PC-9 (cell line): ENCODE measurements around the gene ZFP82. TPM values are rescaled to one million over a fixed set of nuclear protein-coding genes. Genes with fewer than 3 reads are reported as not detected.

Experiments
- BruUV-seq: library from RNA; stranded (reverse); fragments of 400-500 nt; replicated peaks from 2 replicates; lab custom pipeline; 2021; lab: Mats Ljungman, UMichigan
- CTCF ChIA-PET: fragments of 300-600 bp; sonication (Branson Sonifier 250); formaldehyde crosslinking; loops from one replicate; lab custom pipeline; 2022; ENCODE audit warnings: antibody characterized with exemption; lab: Charles Lee
- POLR2A ChIA-PET: fragments of 300-600 bp; sonication (Branson Sonifier 250); formaldehyde crosslinking; loops from one replicate; lab custom pipeline; 2022; ENCODE audit warnings: antibody characterized with exemption; ENCODE audit not compliant: unreplicated experiment; lab: Charles Lee
- DNase-seq, 2 experiments: peaks; one replicate each; pipeline versions ENCODE4 v3.0.0 to v3.0.0-alpha.2; 2015 to 2022; ENCODE audit warnings: mixed read lengths in 1 of 2
- H2AFZ ChIP-seq: fragments of 200-600 bp; sonication (generic); 2 replicates; pipeline ENCODE4 v1.8.1; 2017; ENCODE audit warnings: antibody characterized with exemption
- H3F3A ChIP-seq: fragments of 200-600 bp; sonication (generic); 2 replicates; pipeline ENCODE4 v1.8.1; 2017; ENCODE audit warnings: antibody characterized with exemption, mild to moderate bottlenecking, low read depth; ENCODE audit not compliant: insufficient read depth
- H3K27ac ChIP-seq: fragments of 200-600 bp; sonication (generic); 2 replicates; pipeline ENCODE4 v1.6.1; 2016; ENCODE audit warnings: mixed run types
- H3K27me3 ChIP-seq: fragments of 200-600 bp; sonication (generic); 2 replicates; pipeline ENCODE4 v1.6.1; 2016; ENCODE audit warnings: low read depth, mixed run types; ENCODE audit not compliant: insufficient read depth
- H3K36me3 ChIP-seq: fragments of 200-600 bp; sonication (generic); 2 replicates; pipeline ENCODE4 v1.6.1; 2016; ENCODE audit warnings: low read depth, mixed run types
- H3K4me1 ChIP-seq: fragments of 200-600 bp; sonication (generic); replicated peaks from 2 replicates; pipeline ENCODE4 v1.6.1; 2016; ENCODE audit warnings: mixed run types; ENCODE audit not compliant: insufficient read depth
- H3K4me2 ChIP-seq: fragments of 200-600 bp; sonication (generic); 2 replicates; pipeline ENCODE4 v1.6.1; 2017; ENCODE audit warnings: mixed run types
- H3K4me3 ChIP-seq: fragments of 200-600 bp; sonication (generic); 2 replicates; pipeline ENCODE4 v1.6.1; 2016; ENCODE audit warnings: mixed run types
- H3K79me2 ChIP-seq: fragments of 200-600 bp; sonication (generic); 2 replicates; pipeline ENCODE4 v1.6.1; 2017; ENCODE audit warnings: low read depth, mixed run types
- H3K9me2 ChIP-seq: fragments of 200-600 bp; sonication (generic); 2 replicates; pipeline ENCODE4 v1.8.1; 2017; ENCODE audit warnings: mild to moderate bottlenecking; ENCODE audit not compliant: insufficient read depth
- H3K9me3 ChIP-seq: fragments of 200-600 bp; sonication (generic); 2 replicates; pipeline ENCODE4 v1.8.1; 2016; ENCODE audit warnings: low read depth; ENCODE audit not compliant: insufficient read depth
- H4K20me1 ChIP-seq: fragments of 200-600 bp; sonication (generic); 2 replicates; pipeline ENCODE4 v1.8.1; 2017; ENCODE audit not compliant: insufficient read depth
- EZH2 ChIP-seq: fragments of 200-600 bp; sonication (generic); IDR thresholded peaks from 2 replicates; pipeline ENCODE4 v1.8.0; 2017; ENCODE audit warnings: antibody characterized with exemption, low read depth
- intact Hi-C: fragments of 100-400 bp; cut with micrococcal nuclease; formaldehyde crosslinking; loops from one replicate; pipeline ENCODE4 v1.10.0; 2022; ENCODE audit not compliant: unreplicated experiment
- total RNA-seq: library from RNA; stranded (reverse); gene quantifications from 2 replicates; pipeline ENCODE4 v1.2.3, GENCODE V29; 2021
- TF ChIP-seq, protein P1 (sequence below): fragments of 200-600 bp; sonication (generic); conservative IDR thresholded peaks from 2 replicates; pipeline ENCODE4 v1.6.1; 2017; ENCODE audit warnings: mixed run types, antibody characterized with exemption, mild to moderate bottlenecking, moderate library complexity

Gene ZFP82
- total RNA-seq, 1 experiment from 2014 or later, result 1.9 TPM

GRCh38 chr19:36379510-36379819 is 39.0 kb downstream of the ZFP82 start:
- peaks cover 7% of the 10 kb centered on the region for H3K4me1 ChIP-seq
- H3K9me2 ChIP-seq, result no peaks in the 10 kb centered on the region; the same call in 1 of the 2 replicates
- H3K4me3 ChIP-seq, result peak overlapping the region; percentile 83
- peaks cover 10% of the 10 kb centered on the region; the same call in 1 of the 2 replicates for H3K9me3 ChIP-seq
- CTCF ChIA-PET, result no interaction called here
- peak overlapping the region; percentile 95 for H2AFZ ChIP-seq
- POLR2A ChIA-PET, result interaction anchor here (0.6 kb wide), 1 partner anchor 110 kb away, joined by 3 read pairs; the partner anchor contains the start of gene ZNF566
- no TSS peak for BruUV-seq
- no peaks in the 10 kb centered on the region for H3K79me2 ChIP-seq
- TF ChIP-seq EZH2, result no peak
- TF ChIP-seq, protein P1, sequence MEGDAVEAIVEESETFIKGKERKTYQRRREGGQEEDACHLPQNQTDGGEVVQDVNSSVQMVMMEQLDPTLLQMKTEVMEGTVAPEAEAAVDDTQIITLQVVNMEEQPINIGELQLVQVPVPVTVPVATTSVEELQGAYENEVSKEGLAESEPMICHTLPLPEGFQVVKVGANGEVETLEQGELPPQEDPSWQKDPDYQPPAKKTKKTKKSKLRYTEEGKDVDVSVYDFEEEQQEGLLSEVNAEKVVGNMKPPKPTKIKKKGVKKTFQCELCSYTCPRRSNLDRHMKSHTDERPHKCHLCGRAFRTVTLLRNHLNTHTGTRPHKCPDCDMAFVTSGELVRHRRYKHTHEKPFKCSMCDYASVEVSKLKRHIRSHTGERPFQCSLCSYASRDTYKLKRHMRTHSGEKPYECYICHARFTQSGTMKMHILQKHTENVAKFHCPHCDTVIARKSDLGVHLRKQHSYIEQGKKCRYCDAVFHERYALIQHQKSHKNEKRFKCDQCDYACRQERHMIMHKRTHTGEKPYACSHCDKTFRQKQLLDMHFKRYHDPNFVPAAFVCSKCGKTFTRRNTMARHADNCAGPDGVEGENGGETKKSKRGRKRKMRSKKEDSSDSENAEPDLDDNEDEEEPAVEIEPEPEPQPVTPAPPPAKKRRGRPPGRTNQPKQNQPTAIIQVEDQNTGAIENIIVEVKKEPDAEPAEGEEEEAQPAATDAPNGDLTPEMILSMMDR, result no peak
- H3K27me3 ChIP-seq, result no peaks in the 10 kb centered on the region
- H3K4me2 ChIP-seq, result peak overlapping the region; percentile 81
- no peaks in the 10 kb centered on the region for H3K36me3 ChIP-seq
- H3F3A ChIP-seq, result peaks cover 5% of the 10 kb centered on the region; the same call in 1 of the 2 replicates
- no peak for DNase-seq
- intact Hi-C loops, result loop anchor here (5.0 kb wide), 1 partner anchor 393 kb away; the partner anchor contains the start of gene ZNF850
- no peak overlapping the region for H3K27ac ChIP-seq
- no peaks in the 10 kb centered on the region for H4K20me1 ChIP-seq

DNA sequence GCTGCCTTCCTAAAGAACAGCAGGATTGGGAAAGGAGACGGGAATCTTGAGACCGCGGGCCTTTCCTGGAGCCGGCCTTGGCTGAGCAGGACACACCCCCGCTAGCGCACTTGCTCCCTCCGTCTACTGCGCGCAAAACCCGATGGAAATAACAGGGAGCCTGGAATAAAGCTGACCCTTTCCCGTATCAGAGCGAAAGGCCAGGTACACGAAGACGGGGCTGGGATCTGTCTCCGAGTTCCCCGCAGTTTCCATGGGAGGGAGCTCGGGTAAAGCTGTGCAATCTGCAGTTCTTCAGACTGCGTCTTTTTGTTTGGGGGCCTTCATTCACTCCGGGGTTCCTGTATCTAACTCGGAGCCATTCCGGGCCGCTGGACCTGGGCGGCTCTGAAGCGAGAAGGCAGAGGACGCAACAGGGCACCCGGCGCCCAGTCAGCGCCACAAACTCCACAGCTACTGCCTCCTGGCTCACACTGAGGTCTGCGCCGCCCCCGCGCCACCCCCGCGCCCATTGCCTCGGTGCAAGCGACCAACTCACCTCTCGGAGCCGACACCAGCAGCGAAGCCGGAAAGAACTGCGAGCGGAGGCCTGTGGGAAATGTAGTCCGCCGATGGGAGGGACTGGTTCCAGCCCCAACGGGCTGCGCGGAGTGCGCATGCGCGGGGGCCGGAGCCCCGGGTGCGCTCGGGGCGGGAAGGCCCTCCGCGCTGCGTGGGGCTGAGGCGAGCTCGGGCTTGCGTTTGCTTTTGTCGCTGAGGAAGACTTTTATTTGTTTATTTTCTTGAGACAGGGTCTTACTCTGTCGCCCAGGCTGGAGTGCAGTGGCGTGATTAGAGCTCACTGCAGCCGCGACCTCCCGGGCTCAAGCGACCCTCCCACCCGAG is 39.6 kb downstream of the ZFP82 start, which contains the start of gene ZFP14:
Gene ZFP14 (minus strand): TSS at position 577 of the 885 bp plus-strand sequence. CDS start 11,309 bp downstream, outside the sequence.
- TF ChIP-seq, protein P1, result peak; percentile 36; the same call in 1 of the 2 replicates
- TF ChIP-seq EZH2, result no peak
- Histone ChIP-seq H3K4me1 (peaks cover 7% of the 10 kb centered on the region), H3K27me3 (no peaks in the 10 kb centered on the region), H4K20me1 (no peaks in the 10 kb centered on the region), H2AFZ (peak within 1 kb of the TSS; percentile 95), H3F3A (peaks cover 5% of the 10 kb centered on the region; the same call in 1 of the 2 replicates), H3K27ac (peak within 1 kb of the TSS; percentile 41), H3K36me3 (no peaks in the 10 kb centered on the region), H3K4me2 (peak within 1 kb of the TSS; percentile 81), H3K9me2 (no peaks in the 10 kb centered on the region; the same call in 1 of the 2 replicates), H3K4me3 (peak within 1 kb of the TSS; percentile 83), H3K79me2 (no peaks in the 10 kb centered on the region), H3K9me3 (peaks cover 10% of the 10 kb centered on the region; the same call in 1 of the 2 replicates)
- intact Hi-C loops, result loop anchor here (1.0 to 5.0 kb wide), 2 partner anchors 149 to 393 kb away; partner anchors contain the start of genes ZNF260 and ZNF850
- CTCF ChIA-PET, result no interaction called here
- DNase-seq, result peak; percentile 83 to 93
- POLR2A ChIA-PET, result interaction anchor here (0.6 to 0.7 kb wide), 4 partner anchors 111 to 749 kb away, joined by 3 to 5 read pairs (median 3); partner anchors contain the start of genes ZNF146, ZNF529 and ZNF566
- TSS peak; percentile 50 for BruUV-seq

GRCh38 chr19:36377541-36378178 is 40.8 kb downstream of the ZFP82 start:
- Histone ChIP-seq H3K9me3 (peaks cover 5% of the 10 kb centered on the region), H3K4me1 (peaks cover 7% of the 10 kb centered on the region), H3K9me2 (no peaks in the 10 kb centered on the region), H3K4me2 (peak overlapping the region; percentile 81), H3K79me2 (no peaks in the 10 kb centered on the region), H3K36me3 (no peaks in the 10 kb centered on the region), H3F3A (peaks cover 5% of the 10 kb centered on the region; the same call in 1 of the 2 replicates), H3K4me3 (peak overlapping the region; percentile 83; the same call in 1 of the 2 replicates), H4K20me1 (no peaks in the 10 kb centered on the region), H3K27me3 (no peaks in the 10 kb centered on the region), H2AFZ (peak overlapping the region; percentile 95), H3K27ac (no peak overlapping the region)
- POLR2A ChIA-PET, result no interaction called here
- no peak for TF ChIP-seq EZH2
- TF ChIP-seq, protein P1, result no peak
- no TSS peak for BruUV-seq
- intact Hi-C loops, result loop anchor here (1.0 to 5.0 kb wide), 2 partner anchors 151 to 395 kb away; partner anchors contain the start of genes ZNF260 and ZNF850
- CTCF ChIA-PET, result no interaction called here
- no peak for DNase-seq
